SK-N-DZ (cell line): Measurements from ENCODE around the gene SLC9A9.
A peak's percentile ranks its signal among the peaks of the same experiment; 100 is the strongest.

ENCODE experiments used
- DNase-seq: peaks from one replicate; pipeline ENCODE4 v3.0.0-alpha.2; 2015; ENCODE audit warnings: low spot score

Gene SLC9A9

GRCh38 chr3:143757691-143758090 is 90.6 kb downstream of the SLC9A9 start:
- DNase-seq = no peak

- no peak for DNase-seq
Measured at GRCh38 chr3:143755978-143756377, 92.3 kb downstream of the SLC9A9 start.

- no peak for DNase-seq
Measured at GRCh38 chr3:143754090-143754489, 94.2 kb downstream of the SLC9A9 start.

- DNase-seq = peak; percentile 78
Measured at GRCh38 chr3:143753456-143753855, 94.8 kb downstream of the SLC9A9 start.

GRCh38 chr3:143753006-143753405 is 95.3 kb downstream of the SLC9A9 start:
- no peak for DNase-seq

GRCh38 chr3:143751643-143752178 is 96.6 kb downstream of the SLC9A9 start:
- no peak for DNase-seq

GRCh38 chr3:143750841-143751240 is 97.4 kb downstream of the SLC9A9 start:
- DNase-seq = no peak

- DNase-seq = no peak
Measured at GRCh38 chr3:143749926-143750325, 98.3 kb downstream of the SLC9A9 start.

- DNase-seq = no peak
Measured at GRCh38 chr3:143737065-143737464, 111.2 kb downstream of the SLC9A9 start.

GRCh38 chr3:143736205-143736997 is 111.9 kb downstream of the SLC9A9 start:
- peak; percentile 26 for DNase-seq

GRCh38 chr3:143731776-143732175 is 116.5 kb downstream of the SLC9A9 start:
- no peak for DNase-seq

- no peak for DNase-seq
Measured at GRCh38 chr3:143731320-143731719, 116.9 kb downstream of the SLC9A9 start.

GRCh38 chr3:143727391-143727790 is 120.9 kb downstream of the SLC9A9 start:
- no peak for DNase-seq

- DNase-seq = no peak
Measured at GRCh38 chr3:143726727-143727126, 121.5 kb downstream of the SLC9A9 start.

- no peak for DNase-seq
Measured at GRCh38 chr3:143720381-143720780, 127.9 kb downstream of the SLC9A9 start.

GRCh38 chr3:143718463-143718862 is 129.8 kb downstream of the SLC9A9 start:
- no peak for DNase-seq

GRCh38 chr3:143716731-143717130 is 131.5 kb downstream of the SLC9A9 start:
- DNase-seq = no peak

- DNase-seq = no peak
Measured at GRCh38 chr3:143712522-143712921, 135.7 kb downstream of the SLC9A9 start.

- no peak for DNase-seq
Measured at GRCh38 chr3:143707848-143708247, 140.4 kb downstream of the SLC9A9 start.

- no peak for DNase-seq
Measured at GRCh38 chr3:143700431-143700975, 147.8 kb downstream of the SLC9A9 start.

GRCh38 chr3:143699424-143699823 is 148.8 kb downstream of the SLC9A9 start:
- no peak for DNase-seq

GRCh38 chr3:143698682-143699303 is 149.5 kb downstream of the SLC9A9 start:
- no peak for DNase-seq

- DNase-seq = no peak
Measured at GRCh38 chr3:143697975-143698374, 150.3 kb downstream of the SLC9A9 start.
